Measurements from ENCODE around the gene LRRK1.

- TF ChIP-seq, protein P1, sequence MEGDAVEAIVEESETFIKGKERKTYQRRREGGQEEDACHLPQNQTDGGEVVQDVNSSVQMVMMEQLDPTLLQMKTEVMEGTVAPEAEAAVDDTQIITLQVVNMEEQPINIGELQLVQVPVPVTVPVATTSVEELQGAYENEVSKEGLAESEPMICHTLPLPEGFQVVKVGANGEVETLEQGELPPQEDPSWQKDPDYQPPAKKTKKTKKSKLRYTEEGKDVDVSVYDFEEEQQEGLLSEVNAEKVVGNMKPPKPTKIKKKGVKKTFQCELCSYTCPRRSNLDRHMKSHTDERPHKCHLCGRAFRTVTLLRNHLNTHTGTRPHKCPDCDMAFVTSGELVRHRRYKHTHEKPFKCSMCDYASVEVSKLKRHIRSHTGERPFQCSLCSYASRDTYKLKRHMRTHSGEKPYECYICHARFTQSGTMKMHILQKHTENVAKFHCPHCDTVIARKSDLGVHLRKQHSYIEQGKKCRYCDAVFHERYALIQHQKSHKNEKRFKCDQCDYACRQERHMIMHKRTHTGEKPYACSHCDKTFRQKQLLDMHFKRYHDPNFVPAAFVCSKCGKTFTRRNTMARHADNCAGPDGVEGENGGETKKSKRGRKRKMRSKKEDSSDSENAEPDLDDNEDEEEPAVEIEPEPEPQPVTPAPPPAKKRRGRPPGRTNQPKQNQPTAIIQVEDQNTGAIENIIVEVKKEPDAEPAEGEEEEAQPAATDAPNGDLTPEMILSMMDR (IDR thresholded peaks at IDR 0.05; ENCODE audit: low read length): no peak
- no peak for TF ChIP-seq EZH2 (IDR thresholded peaks at IDR 0.05; ENCODE audit: borderline replicate concordance, low read length)
These were observed 34.0 kb upstream of the LRRK1 start for GRCh38 chr15:100885116-100885515.
